Activated naive CD4-positive, alpha-beta T cell treated with anti-CD3 and anti-CD28 coated beads, Interleukin-2, amount 50 U/mL, for 24 hours (primary cell): ENCODE data around the gene B3GALNT2.
"Not testable (repeated sequence)": the region's sequence is repeated elsewhere in the genome, so short reads cannot be mapped to it uniquely, and the experiment has no call there.

Source experiments
- H3K27ac Mint-ChIP-seq: one replicate; pipeline ENCODE4 v1.8.0; 2021; ENCODE audit warnings: mild to moderate bottlenecking, mixed read lengths
- H3K27me3 Mint-ChIP-seq: one replicate; pipeline ENCODE4 v1.8.0; 2021; ENCODE audit warnings: mixed read lengths
- H3K36me3 Mint-ChIP-seq: one replicate; pipeline ENCODE4 v1.8.0; 2021; ENCODE audit warnings: mixed read lengths
- H3K4me1 Mint-ChIP-seq: one replicate; pipeline ENCODE4 v1.8.0; 2021; ENCODE audit warnings: mixed read lengths
- H3K4me3 Mint-ChIP-seq: one replicate; pipeline ENCODE4 v1.8.0; 2021; ENCODE audit warnings: mild to moderate bottlenecking, mixed read lengths
- H3K9me3 Mint-ChIP-seq: one replicate; pipeline ENCODE4 v1.8.0; 2021; ENCODE audit warnings: mixed read lengths

Gene B3GALNT2

DNA sequence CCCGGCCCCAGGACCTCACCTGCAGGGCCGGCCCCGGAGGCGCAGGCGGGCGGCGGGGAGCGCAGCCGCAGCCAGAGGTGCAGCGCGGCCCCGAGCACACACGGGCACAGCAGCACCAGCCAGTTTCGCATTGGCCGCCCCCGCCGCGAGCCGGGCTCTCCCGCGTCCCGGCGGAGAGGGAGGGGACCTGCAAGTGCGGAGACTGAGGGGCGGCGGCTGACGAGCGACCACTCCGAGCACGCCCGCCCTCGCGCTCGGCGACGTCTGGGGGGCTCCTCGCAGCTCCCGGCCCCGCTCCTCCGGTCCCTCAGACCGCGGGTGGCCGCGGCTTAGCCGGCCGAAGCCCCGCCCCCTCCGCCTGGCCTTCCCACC, at the start of gene B3GALNT2:
Gene B3GALNT2 (minus strand): TSS at position 331 of the 372 bp plus-strand sequence. CDS start 200 bp downstream, at position 131.
- Mint-ChIP-seq H3K9me3 (no peaks in the 10 kb centered on the region), H3K36me3 (no peaks in the 10 kb centered on the region), H3K4me3 (peak within 1 kb of the TSS; percentile 99), H3K4me1 (peaks cover 21% of the 10 kb centered on the region), H3K27ac (peak within 1 kb of the TSS; percentile 99), H3K27me3 (no peaks in the 10 kb centered on the region)

DNA sequence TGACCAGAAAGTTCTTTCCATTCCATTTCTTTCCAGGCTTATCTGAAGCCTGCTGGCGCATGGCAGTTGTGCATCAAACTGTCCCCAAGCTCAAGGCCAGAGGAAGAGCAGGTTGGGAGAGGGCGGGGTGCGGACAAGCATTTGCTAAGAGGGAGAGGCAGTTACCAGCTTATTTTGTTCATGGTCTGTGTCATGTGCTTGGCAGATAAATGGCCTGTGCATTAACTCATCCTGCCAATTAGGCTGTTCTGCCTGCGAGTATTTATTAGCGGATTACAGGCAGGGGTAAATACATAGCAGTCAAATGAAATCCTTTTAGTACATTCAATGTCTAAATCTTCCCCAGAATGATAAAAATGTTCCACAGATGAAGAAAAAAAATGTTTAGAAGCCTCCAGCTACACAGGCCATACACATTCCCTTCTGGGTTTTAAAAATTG, 48.9 kb upstream of the B3GALNT2 start:
- H3K9me3 Mint-ChIP-seq, result no peaks in the 10 kb centered on the region
- no peaks in the 10 kb centered on the region for H3K4me1 Mint-ChIP-seq
- no peak overlapping the region for H3K4me3 Mint-ChIP-seq
- H3K27ac Mint-ChIP-seq, result no peak overlapping the region
- no peaks in the 10 kb centered on the region for H3K36me3 Mint-ChIP-seq
- no peaks in the 10 kb centered on the region for H3K27me3 Mint-ChIP-seq

DNA sequence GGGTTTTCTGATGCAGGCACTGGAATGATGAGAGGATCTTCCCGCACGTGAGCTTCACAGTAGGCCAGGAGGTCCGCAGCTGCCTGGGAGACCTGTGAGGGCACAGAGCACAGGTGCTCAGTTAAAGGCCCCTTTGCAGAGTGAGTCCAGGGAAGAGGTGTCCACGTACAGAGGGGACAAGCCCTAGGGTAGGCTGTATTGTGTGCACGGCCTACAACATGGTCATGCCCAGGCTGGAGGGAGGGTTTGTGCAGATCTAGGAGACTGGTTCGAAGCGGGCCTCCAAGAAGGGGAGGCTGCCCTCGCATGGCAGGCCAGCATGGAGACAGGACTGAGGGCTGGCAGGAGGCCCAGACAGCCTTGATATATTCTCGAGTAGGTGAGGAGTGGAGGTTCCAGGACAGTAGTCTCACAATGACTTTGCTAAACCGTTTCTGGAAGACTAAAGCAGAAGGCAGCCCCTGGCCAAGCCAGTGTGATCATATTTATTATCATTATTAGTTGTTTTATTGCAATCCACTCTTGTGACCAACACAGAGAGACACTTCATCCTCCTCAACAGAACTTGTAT, 48.0 kb upstream of the B3GALNT2 start:
- Mint-ChIP-seq H3K36me3 (no peaks in the 10 kb centered on the region), H3K4me3 (no peak overlapping the region), H3K27ac (no peak overlapping the region), H3K9me3 (no peaks in the 10 kb centered on the region), H3K27me3 (no peaks in the 10 kb centered on the region), H3K4me1 (no peaks in the 10 kb centered on the region)

DNA sequence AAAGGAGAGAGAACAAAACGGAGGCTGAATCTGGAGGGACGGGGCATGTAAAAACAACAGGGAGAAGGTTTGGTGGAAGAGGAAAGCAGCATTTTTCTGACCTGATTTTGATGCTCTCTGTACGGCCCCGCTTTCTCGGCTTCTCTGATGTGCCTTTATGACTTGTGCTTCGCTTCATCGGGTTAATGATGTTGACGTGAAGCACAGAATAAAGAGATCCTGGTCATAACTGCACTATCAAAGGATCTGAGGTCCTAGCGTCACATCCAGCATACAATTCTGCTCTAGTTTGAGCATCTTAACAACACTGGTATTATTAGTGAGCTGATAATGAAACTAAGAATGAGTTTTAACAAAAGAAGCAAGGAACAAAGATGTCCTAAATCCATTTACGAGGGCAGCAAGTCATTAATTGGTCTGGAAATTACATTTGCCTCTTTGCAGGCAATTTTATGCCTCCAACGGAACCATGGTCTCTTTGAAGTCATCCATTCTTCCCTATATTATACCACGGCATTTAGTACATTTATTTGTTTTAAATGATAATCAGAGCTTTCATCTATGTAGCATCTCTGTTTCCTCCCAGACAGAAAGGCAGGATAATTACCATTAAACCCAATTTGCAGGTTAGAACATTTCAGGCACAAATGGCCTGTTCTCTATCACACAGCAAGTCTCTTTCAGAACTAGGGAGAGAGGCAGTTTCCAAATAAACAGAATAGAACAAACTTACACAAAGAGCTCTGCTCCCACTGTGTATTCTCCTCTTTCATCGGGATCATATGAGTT, 45.3 kb upstream of the B3GALNT2 start:
- H3K36me3 Mint-ChIP-seq, result no peaks in the 10 kb centered on the region

DNA sequence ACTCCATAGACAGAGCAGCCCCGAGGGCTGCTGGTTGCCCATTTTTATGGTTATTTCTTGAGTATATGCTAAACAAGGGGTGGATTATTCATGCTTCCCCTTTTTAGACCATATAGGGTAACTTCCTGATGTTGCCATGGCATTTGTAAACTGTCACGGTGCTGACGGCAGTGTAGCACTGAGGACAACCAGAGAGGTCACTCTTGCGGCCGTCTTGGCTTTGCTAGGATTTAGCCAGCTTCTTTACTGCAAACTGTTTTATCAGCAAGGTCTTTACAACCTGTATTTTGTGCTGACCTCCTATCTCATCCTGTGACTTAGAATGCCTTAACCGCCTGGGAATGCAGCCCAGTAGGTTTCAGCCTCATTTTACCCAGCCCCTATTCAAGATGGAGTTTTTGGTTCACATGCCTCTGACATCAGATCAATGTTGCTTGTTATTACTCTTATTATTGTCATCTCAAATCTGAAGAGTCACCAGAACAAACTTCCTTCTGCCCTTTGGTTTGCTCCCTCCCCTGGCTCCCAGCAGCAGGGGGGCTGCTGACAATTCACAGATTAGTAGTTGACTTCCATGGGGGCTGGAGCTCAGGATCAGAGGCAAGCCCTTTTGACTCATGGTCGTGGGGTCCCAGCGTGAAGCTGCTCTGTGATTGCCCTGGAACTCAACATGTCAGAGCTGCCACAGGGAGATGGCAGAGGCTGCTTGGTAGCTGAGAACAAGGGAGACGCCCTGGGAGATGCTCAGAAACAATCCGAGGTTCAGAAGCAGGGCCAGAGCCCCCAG, 42.3 kb upstream of the B3GALNT2 start:
- not testable (repeated sequence) for H3K4me1 Mint-ChIP-seq, H3K9me3 Mint-ChIP-seq, H3K4me3 Mint-ChIP-seq, H3K27ac Mint-ChIP-seq, H3K36me3 Mint-ChIP-seq, H3K27me3 Mint-ChIP-seq

More for the DNA sequence above, 45.3 kb upstream of the B3GALNT2 start:
- Mint-ChIP-seq H3K27ac (no peak overlapping the region), H3K4me1 (no peaks in the 10 kb centered on the region), H3K9me3 (no peaks in the 10 kb centered on the region), H3K4me3 (no peak overlapping the region), H3K27me3 (no peaks in the 10 kb centered on the region)

DNA sequence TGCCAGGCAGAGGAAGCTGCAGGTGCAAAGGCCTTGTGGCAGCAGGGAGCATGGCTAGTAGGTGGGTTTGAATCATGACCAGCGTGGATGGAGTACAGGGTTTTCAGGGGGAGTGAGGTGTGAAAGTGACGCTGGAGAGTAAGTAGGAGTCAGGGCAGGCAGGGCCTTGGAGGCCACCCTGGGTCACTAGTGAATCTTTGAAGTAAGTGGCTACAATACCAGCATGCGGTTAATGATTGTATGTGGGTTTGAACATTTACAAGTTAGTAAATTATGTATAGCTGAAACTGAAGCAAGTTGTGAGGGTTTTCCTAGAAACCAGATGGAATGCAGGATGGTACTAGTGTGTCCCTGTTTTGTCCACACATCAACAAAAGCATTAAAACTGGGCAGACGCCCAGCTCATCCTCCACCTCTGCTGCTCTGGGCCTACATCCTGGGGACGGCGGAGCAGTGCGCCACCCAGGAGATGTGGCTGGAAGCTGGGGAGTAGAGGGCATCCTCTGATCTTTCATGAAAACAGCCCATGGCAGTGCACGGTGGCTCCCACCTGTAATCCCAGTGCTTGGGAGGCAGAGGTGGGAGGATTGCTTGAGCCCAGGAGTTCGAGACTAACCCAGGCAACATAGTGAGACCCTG, 41.2 kb upstream of the B3GALNT2 start:
- no peaks in the 10 kb centered on the region for H3K9me3 Mint-ChIP-seq
- no peaks in the 10 kb centered on the region for H3K36me3 Mint-ChIP-seq
- H3K4me3 Mint-ChIP-seq, result no peak overlapping the region

DNA sequence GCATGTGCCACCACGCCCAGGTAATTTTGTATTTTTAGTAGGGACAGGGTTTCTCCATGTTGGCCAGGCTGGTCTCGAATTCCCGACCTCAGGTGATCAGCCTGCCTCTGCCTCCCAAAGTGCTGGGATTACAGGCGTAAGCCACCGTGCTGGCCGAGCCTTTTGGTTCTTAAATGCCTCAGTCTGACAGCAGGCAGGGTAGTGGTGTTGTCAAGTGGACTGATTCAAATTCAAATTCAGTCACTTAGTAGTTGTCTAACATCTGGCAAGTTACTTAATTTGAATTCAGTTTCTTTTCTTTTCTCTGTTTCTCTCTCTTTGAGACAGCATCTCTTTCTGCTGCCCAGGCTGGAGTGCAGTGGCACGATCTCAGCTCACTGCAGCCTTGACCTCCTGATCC, 38.6 kb upstream of the B3GALNT2 start:
- not testable (repeated sequence) for H3K9me3 Mint-ChIP-seq, H3K27me3 Mint-ChIP-seq, H3K27ac Mint-ChIP-seq, H3K4me3 Mint-ChIP-seq, H3K4me1 Mint-ChIP-seq, H3K36me3 Mint-ChIP-seq

More for the DNA sequence above, 41.2 kb upstream of the B3GALNT2 start:
- no peaks in the 10 kb centered on the region for H3K4me1 Mint-ChIP-seq
- no peak overlapping the region for H3K27ac Mint-ChIP-seq
- no peaks in the 10 kb centered on the region for H3K27me3 Mint-ChIP-seq

DNA sequence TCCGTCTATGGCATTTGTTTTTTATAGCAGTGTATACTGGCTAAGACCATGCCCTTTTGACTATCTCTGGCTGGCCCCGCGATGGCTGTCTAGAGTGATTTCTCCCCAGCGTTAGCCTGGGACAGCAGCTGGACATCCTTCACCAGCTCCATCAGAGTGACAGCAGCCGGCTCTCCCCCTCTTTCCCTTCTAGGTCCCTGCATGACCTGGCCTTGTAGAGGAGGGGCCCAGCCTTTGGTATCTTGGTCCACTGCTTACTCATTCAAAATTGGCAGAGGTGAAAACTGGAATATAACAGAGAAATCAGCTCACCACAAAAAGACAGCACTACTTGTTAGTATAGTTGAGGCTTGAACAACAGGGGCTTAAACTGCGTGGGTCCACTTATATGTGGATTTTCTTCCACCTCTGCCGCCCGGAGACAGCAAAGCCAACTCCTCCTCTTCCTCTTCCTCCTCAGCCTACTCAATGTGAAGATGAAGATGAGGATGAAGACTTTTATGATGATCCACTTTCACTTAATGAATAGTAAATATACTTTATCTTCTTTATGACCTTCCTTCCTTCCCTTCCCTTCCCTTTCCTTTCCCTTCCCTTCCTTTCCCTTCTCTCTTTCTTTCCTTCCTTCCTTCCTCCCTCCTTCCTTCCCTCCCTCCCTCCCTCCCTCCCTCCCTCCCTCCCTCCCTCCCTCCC, 29.4 kb upstream of the B3GALNT2 start:
- Mint-ChIP-seq H3K27ac (no peak overlapping the region), H3K4me1 (no peaks in the 10 kb centered on the region), H3K36me3 (no peaks in the 10 kb centered on the region), H3K27me3 (peaks cover 1% of the 10 kb centered on the region), H3K9me3 (no peaks in the 10 kb centered on the region), H3K4me3 (no peak overlapping the region)

DNA sequence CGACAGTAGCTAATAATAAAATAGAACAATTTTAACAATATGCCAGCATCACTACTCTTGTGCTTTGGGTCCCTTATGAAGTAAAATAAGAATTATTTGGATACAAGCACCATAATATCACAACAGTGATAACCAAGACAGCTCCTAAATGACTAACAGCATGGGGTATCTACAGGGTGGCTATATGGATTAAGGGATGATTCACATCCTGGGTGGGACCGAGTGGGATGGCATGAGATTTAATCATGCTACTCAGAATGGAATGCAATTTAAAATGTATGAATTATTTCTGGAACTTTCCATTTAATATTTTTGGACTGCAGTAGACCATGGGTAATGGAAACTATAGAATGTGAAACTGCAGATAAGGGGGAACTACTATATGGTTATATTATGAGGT, 28.1 kb upstream of the B3GALNT2 start:
- Mint-ChIP-seq H3K36me3 (no peaks in the 10 kb centered on the region), H3K4me1 (no peaks in the 10 kb centered on the region), H3K27me3 (peaks cover 1% of the 10 kb centered on the region), H3K4me3 (no peak overlapping the region), H3K9me3 (no peaks in the 10 kb centered on the region), H3K27ac (no peak overlapping the region)

DNA sequence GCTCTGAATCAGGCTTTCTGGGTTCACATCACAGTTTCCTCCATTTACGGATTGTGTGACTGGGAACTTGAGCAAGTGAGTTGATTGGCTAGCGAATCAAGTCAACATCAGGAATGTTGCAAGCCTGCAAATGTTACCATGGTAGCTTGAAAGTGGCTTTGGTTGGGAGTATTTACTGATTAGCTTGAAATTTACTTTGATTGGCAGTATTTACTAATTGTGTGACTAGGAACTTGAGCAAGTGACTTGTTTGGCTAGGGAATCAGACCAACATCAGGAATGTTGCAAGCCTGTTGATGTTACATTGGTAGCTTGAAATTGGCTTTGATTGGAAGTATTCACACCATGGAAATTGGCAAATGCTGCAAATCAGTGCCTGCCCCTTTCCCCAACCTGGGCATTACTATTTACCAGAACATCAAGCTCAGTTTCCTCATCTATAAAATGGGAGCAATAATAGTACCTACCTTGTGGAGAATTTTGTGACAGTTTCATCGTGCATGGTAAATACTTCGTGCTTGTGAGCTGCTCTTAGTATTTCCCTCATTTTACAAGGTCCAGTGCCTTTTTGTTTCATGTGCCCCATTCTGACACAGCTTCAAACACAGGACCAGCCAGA, 23.1 kb upstream of the B3GALNT2 start:
- H3K36me3 Mint-ChIP-seq, result no peaks in the 10 kb centered on the region
- H3K27me3 Mint-ChIP-seq, result no peaks in the 10 kb centered on the region
- H3K4me3 Mint-ChIP-seq, result no peak overlapping the region
- no peaks in the 10 kb centered on the region for H3K4me1 Mint-ChIP-seq
- no peaks in the 10 kb centered on the region for H3K9me3 Mint-ChIP-seq
- H3K27ac Mint-ChIP-seq, result no peak overlapping the region

DNA sequence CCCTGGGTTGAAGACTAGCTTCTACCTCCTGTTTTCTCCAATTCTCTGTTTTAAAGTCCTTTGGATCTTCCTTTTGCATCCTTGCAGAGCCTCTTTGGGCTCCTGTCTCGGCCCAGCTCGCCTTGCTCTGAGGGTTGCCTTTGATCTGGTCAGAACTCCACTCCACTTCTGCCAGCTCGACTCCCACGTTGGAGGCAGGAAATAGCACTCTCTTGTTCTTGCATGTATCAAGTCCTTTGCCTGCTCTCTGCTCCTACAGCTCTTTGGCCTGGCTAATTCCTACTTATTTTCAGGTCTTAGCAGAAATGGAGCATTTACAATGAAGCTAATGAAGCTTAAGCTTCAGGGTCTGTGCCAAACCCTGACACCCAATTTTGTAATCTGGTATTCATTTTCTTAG, 21.1 kb upstream of the B3GALNT2 start:
- Mint-ChIP-seq H3K4me3 (no peak overlapping the region), H3K9me3 (no peaks in the 10 kb centered on the region), H3K36me3 (no peaks in the 10 kb centered on the region), H3K27me3 (no peaks in the 10 kb centered on the region), H3K27ac (no peak overlapping the region), H3K4me1 (no peaks in the 10 kb centered on the region)

DNA sequence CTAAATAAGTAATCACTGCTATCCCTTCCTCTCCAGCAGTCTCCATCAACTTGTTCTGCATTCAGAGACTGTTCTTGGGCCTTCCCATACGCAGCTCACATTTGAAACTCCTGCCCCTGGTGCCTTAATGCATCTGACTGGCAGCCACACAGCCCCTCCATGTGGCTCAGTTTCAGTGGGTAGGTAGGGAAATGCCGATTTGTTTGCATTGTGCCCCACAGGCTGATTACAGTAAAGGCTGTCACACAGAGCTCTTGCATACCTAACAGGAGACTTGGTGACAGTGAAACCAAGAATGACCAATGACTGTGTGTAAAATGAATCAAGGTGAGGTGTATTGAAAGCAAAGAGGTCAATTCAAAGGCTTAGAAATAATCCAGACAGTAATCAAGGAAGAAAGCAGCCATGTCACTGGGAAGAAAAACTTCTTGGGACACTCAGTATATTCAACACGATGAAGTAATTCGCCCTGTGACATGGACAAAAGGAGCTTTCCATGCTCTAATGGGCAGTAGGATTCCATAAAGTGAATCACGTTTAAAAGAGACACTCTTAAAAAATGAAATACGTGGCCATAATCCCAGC, 12.7 kb upstream of the B3GALNT2 start:
- Mint-ChIP-seq H3K9me3 (no peaks in the 10 kb centered on the region), H3K27ac (no peak overlapping the region), H3K4me3 (no peak overlapping the region), H3K27me3 (no peaks in the 10 kb centered on the region), H3K4me1 (no peaks in the 10 kb centered on the region), H3K36me3 (no peaks in the 10 kb centered on the region)

DNA sequence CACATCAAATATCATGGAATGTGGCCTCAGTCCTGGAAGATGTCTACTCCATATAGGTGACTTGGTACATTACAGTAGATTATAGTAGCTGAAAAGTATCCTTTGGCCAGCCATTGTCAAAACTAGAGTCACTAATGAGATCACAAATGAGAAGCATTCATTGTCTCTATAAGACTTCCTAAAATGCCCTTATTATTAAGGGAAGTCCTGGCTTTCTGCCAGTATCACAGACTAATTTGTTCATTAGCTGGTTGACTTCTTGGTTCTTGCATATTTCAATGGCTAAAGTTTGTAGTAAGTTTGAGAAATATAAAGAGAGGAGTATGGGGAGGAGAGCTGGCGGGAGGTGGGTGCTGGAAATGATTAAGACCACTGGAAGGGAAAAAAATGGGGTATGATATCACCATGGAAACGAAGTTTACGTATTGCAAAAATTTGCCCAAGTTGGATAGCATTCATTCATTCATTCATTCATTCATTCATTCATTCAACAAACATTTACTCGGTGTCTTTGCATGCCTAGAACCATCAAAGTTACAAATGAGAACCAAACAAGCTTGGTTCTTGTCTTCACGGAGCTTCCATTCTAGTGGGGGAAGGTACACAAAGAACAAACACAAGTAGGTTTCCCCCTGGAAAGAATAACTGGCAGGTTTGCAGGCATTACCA, 11.7 kb upstream of the B3GALNT2 start:
- Mint-ChIP-seq H3K4me3 (no peak overlapping the region), H3K4me1 (no peaks in the 10 kb centered on the region), H3K27ac (no peak overlapping the region)

More for the DNA sequence above, 11.7 kb upstream of the B3GALNT2 start:
- no peaks in the 10 kb centered on the region for H3K36me3 Mint-ChIP-seq
- H3K27me3 Mint-ChIP-seq, result no peaks in the 10 kb centered on the region
- H3K9me3 Mint-ChIP-seq, result no peaks in the 10 kb centered on the region
